Suprapubic skin (tissue), 4 donors: ENCODE results near the gene OTC.

ENCODE experiments used
- POLR2A ChIP-seq, 2 donors: fragments of 450-650 bp; IDR thresholded peaks; one replicate each; pipeline ENCODE4 v1.6.1; 2017; ENCODE audit warnings: antibody characterized with exemption in 2 of 2, mild to moderate bottlenecking in 2 of 2, moderate library complexity in 2 of 2
- POLR2AphosphoS5 ChIP-seq, 3 donors: sonication (generic); formaldehyde crosslinking; IDR thresholded peaks; one replicate each; pipeline ENCODE4 v1.6.1; 2017; ENCODE audit warnings: antibody characterized with exemption in 3 of 3
- TF ChIP-seq, protein P1 (sequence below), 2 donors: fragments of 200-600 bp in 1 of 2; fragments of 450-650 bp in 1 of 2; sonication (generic) in 1 of 2; IDR thresholded peaks; one replicate each; pipeline ENCODE4 v1.5.1; 2016 to 2019; ENCODE audit warnings: antibody characterized with exemption in 2 of 2, mild to moderate bottlenecking in 1 of 2, moderate library complexity in 1 of 2

DNA sequence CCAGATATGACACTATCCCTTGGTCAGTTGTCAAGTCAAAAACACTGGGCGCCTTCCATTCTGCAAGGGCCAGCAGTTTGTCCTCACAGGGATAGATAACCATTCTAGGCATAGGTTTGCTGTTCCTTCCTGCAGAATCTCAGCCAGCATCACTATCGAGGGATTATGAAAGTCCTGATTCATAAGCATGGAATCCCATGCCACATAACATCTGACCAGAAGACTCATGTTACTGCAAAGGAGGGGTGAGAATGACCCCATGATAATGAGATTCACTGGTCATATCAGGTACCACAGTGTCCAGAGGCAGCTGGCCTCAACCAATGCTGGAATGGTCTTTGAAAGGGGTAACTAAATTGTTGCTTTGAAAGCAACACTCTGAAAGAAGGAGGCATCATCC is 84.7 kb downstream of the OTC start:
- TF ChIP-seq, protein P1, sequence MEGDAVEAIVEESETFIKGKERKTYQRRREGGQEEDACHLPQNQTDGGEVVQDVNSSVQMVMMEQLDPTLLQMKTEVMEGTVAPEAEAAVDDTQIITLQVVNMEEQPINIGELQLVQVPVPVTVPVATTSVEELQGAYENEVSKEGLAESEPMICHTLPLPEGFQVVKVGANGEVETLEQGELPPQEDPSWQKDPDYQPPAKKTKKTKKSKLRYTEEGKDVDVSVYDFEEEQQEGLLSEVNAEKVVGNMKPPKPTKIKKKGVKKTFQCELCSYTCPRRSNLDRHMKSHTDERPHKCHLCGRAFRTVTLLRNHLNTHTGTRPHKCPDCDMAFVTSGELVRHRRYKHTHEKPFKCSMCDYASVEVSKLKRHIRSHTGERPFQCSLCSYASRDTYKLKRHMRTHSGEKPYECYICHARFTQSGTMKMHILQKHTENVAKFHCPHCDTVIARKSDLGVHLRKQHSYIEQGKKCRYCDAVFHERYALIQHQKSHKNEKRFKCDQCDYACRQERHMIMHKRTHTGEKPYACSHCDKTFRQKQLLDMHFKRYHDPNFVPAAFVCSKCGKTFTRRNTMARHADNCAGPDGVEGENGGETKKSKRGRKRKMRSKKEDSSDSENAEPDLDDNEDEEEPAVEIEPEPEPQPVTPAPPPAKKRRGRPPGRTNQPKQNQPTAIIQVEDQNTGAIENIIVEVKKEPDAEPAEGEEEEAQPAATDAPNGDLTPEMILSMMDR (IDR thresholded peaks at IDR 0.05) = no peak
- TF ChIP-seq POLR2AphosphoS5 (IDR thresholded peaks at IDR 0.05) = no peak
- TF ChIP-seq POLR2A (IDR thresholded peaks at IDR 0.05) = no peak
